ENCODE measurements around the gene CADM2. TPM values are rescaled to one million over a fixed set of nuclear protein-coding genes. Genes with fewer than 3 reads are reported as not detected.

CADM2 gene
- total and polyA plus RNA-seq, 2 experiments from 2014 or later: 13.3 to 47.5 TPM

DNA sequence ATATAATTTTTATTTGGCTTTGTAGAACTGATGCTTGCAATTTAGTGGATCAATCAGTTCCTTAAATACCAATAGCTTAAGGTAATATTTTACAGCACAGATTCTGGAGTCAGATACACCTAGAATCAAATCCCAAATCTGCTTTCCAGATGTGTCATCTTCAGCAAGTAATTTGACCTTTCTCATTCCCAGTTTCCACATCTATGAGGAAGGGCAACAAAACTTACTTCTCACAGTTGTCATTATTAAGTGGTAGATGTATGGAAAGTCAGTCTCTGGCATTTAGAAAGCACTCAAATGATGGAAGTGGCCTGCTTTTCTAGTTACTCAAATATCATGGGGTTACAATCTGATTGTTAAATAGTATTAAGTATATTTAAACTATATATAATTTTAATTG lies 767.0 kb downstream of the CADM2 start:
- Histone ChIP-seq H3K27ac (ENCODE audit: low read depth) (no peak overlapping the region), H3K4me3 (no peak overlapping the region), H2AFZ (no peak overlapping the region), H3K79me2 (replicated peaks; ENCODE audit: insufficient read depth) (no peaks in the 10 kb centered on the region), H3K27me3 (ENCODE audit: insufficient read depth) (no peaks in the 10 kb centered on the region), H3K4me2 (no peak overlapping the region), H3K9me2 (ENCODE audit: insufficient read depth) (no peaks in the 10 kb centered on the region), H3K36me3 (ENCODE audit: insufficient read depth) (no peaks in the 10 kb centered on the region), H3F3A (replicated peaks; ENCODE audit: low read depth) (no peaks in the 10 kb centered on the region), H4K20me1 (replicated peaks; ENCODE audit: insufficient read depth) (no peaks in the 10 kb centered on the region), H3K4me1 (ENCODE audit: insufficient read depth) (no peaks in the 10 kb centered on the region)
- Mint-ChIP-seq H3K36me3 (ENCODE audit: low read depth) (peaks cover 17% of the 10 kb centered on the region; the same call in 2 of the 3 replicates), H3K4me3 (no peak overlapping the region), H3K4me1 (no peaks in the 10 kb centered on the region), H3K27me3 (ENCODE audit: insufficient read depth, low read depth, poor library complexity) (no peaks in the 10 kb centered on the region), H3K27ac (no peak overlapping the region), H3K9me3 (peaks cover 23% of the 10 kb centered on the region)
- DNase-seq (ENCODE audit: low spot score): no peak
- no peak for ATAC-seq
- TF ChIP-seq, protein P1, sequence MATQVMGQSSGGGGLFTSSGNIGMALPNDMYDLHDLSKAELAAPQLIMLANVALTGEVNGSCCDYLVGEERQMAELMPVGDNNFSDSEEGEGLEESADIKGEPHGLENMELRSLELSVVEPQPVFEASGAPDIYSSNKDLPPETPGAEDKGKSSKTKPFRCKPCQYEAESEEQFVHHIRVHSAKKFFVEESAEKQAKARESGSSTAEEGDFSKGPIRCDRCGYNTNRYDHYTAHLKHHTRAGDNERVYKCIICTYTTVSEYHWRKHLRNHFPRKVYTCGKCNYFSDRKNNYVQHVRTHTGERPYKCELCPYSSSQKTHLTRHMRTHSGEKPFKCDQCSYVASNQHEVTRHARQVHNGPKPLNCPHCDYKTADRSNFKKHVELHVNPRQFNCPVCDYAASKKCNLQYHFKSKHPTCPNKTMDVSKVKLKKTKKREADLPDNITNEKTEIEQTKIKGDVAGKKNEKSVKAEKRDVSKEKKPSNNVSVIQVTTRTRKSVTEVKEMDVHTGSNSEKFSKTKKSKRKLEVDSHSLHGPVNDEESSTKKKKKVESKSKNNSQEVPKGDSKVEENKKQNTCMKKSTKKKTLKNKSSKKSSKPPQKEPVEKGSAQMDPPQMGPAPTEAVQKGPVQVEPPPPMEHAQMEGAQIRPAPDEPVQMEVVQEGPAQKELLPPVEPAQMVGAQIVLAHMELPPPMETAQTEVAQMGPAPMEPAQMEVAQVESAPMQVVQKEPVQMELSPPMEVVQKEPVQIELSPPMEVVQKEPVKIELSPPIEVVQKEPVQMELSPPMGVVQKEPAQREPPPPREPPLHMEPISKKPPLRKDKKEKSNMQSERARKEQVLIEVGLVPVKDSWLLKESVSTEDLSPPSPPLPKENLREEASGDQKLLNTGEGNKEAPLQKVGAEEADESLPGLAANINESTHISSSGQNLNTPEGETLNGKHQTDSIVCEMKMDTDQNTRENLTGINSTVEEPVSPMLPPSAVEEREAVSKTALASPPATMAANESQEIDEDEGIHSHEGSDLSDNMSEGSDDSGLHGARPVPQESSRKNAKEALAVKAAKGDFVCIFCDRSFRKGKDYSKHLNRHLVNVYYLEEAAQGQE (IDR thresholded peaks at IDR 0.05; ENCODE audit: unreplicated experiment): no peak
- TF ChIP-seq ZNF114 (CRISPR knock-in tag; IDR thresholded peaks at IDR 0.05): no peak
- no peak for TF ChIP-seq JUNB (IDR thresholded peaks at IDR 0.05; ENCODE audit: unreplicated experiment)
- no peak for TF ChIP-seq POLR2AphosphoS5 (IDR thresholded peaks at IDR 0.05; ENCODE audit: low read depth)
- no peak for TF ChIP-seq CREB1 (CRISPR knock-in tag; IDR thresholded peaks at IDR 0.05; ENCODE audit: low read depth)
- no peak for TF ChIP-seq EZH2phosphoT487 (IDR thresholded peaks at IDR 0.05; ENCODE audit: unreplicated experiment)
- no peak for TF ChIP-seq STAT1 (IDR thresholded peaks at IDR 0.05; ENCODE audit: unreplicated experiment)
- no peak for TF ChIP-seq ZNF462 (CRISPR knock-in tag; IDR thresholded peaks at IDR 0.05)
- no peak for TF ChIP-seq NANOG (IDR thresholded peaks at IDR 0.05; ENCODE audit: borderline replicate concordance)
- TF ChIP-seq EZH2 (IDR thresholded peaks at IDR 0.05; ENCODE audit: low read depth, unreplicated experiment): no peak
- no peak for TF ChIP-seq ETS1 (IDR thresholded peaks at IDR 0.05)
- TF ChIP-seq, protein P2, sequence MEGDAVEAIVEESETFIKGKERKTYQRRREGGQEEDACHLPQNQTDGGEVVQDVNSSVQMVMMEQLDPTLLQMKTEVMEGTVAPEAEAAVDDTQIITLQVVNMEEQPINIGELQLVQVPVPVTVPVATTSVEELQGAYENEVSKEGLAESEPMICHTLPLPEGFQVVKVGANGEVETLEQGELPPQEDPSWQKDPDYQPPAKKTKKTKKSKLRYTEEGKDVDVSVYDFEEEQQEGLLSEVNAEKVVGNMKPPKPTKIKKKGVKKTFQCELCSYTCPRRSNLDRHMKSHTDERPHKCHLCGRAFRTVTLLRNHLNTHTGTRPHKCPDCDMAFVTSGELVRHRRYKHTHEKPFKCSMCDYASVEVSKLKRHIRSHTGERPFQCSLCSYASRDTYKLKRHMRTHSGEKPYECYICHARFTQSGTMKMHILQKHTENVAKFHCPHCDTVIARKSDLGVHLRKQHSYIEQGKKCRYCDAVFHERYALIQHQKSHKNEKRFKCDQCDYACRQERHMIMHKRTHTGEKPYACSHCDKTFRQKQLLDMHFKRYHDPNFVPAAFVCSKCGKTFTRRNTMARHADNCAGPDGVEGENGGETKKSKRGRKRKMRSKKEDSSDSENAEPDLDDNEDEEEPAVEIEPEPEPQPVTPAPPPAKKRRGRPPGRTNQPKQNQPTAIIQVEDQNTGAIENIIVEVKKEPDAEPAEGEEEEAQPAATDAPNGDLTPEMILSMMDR (conservative IDR thresholded peaks at IDR 0.05; ENCODE audit: low read depth in 2 of 2): no peak
- TF ChIP-seq ZNF331 (CRISPR knock-in tag; IDR thresholded peaks at IDR 0.05; ENCODE audit: low read depth): no peak
